DOHH2 (cell line): ENCODE data around the gene FUT4.

Experiments used
- H3F3A ChIP-seq: fragments of 200-600 bp; sonication (generic), shearing (Covaris generic); 2 replicates; pipeline ENCODE4 v1.6.0; 2016; ENCODE audit warnings: antibody characterized with exemption, mild to moderate bottlenecking; ENCODE audit not compliant: control insufficient read depth, insufficient read depth
- H3K27ac ChIP-seq: fragments of 200-600 bp; sonication (generic); 2 replicates; pipeline ENCODE4 v1.5.1; 2014; ENCODE audit warnings: low read depth, mild to moderate bottlenecking, low read length, moderate library complexity
- H3K27me3 ChIP-seq: fragments of 200-600 bp; sonication (generic); 2 replicates; pipeline ENCODE4 v1.6.1; 2014; ENCODE audit warnings: mild to moderate bottlenecking, low read length, mixed read lengths; ENCODE audit not compliant: control insufficient read depth
- H3K36me3 ChIP-seq: fragments of 200-600 bp; sonication (generic); 2 replicates; pipeline ENCODE4 v1.6.1; 2014; ENCODE audit warnings: mild to moderate bottlenecking, low read length, moderate library complexity, mixed read lengths; ENCODE audit not compliant: control insufficient read depth
- H3K4me1 ChIP-seq: fragments of 200-600 bp; sonication (generic); 2 replicates; pipeline ENCODE4 v1.6.1; 2014; ENCODE audit warnings: mild to moderate bottlenecking, low read length, mixed read lengths; ENCODE audit not compliant: control insufficient read depth
- H3K4me2 ChIP-seq: fragments of 200-600 bp; sonication (generic); 2 replicates; pipeline ENCODE4 v1.6.0; 2014; ENCODE audit warnings: mild to moderate bottlenecking, low read length, moderate library complexity
- H3K4me3 ChIP-seq: fragments of 200-600 bp; sonication (generic); 2 replicates; pipeline ENCODE4 v1.5.1; 2014; ENCODE audit warnings: mild to moderate bottlenecking, low read length, mixed read lengths
- H3K79me2 ChIP-seq: fragments of 200-600 bp; sonication (generic); 2 replicates; pipeline ENCODE4 v1.6.1; 2014; ENCODE audit warnings: mild to moderate bottlenecking, low read length, mixed read lengths; ENCODE audit not compliant: control insufficient read depth
- H3K9me2 ChIP-seq: fragments of 200-600 bp; sonication (generic); replicated peaks from 2 replicates; pipeline ENCODE4 v1.6.1; 2014; ENCODE audit warnings: mild to moderate bottlenecking, low read length, mixed read lengths; ENCODE audit not compliant: control insufficient read depth
- H3K9me3 ChIP-seq: fragments of 200-600 bp; sonication (generic); 2 replicates; pipeline ENCODE4 v1.6.1; 2014; ENCODE audit warnings: antibody characterized with exemption, low read length, mixed read lengths; ENCODE audit not compliant: control insufficient read depth, insufficient read depth
- H4K20me1 ChIP-seq: fragments of 200-600 bp; sonication (generic); 2 replicates; pipeline ENCODE4 v1.6.0; 2014; ENCODE audit warnings: low read depth, mild to moderate bottlenecking, antibody characterized with exemption, low read length, moderate library complexity; ENCODE audit not compliant: control insufficient read depth, insufficient read depth
- CTCF ChIP-seq: fragments of 200-600 bp; sonication (generic); IDR thresholded peaks from one replicate; pipeline ENCODE4 v1.5.1; 2014; ENCODE audit warnings: antibody characterized with exemption, mild to moderate bottlenecking, low read depth, low read length; ENCODE audit not compliant: poor library complexity, severe bottlenecking
- EZH2phosphoT487 ChIP-seq: fragments of 200-600 bp; sonication (generic); IDR thresholded peaks from 2 replicates; pipeline ENCODE4 v1.6.1; 2017; ENCODE audit warnings: borderline replicate concordance, mild to moderate bottlenecking, antibody characterized with exemption, low read length, moderate library complexity, mixed read lengths

The FUT4 gene

GRCh38 chr11:94557421-94557820, 13.7 kb downstream of the FUT4 start:
- Histone ChIP-seq H3K4me2 (no peak overlapping the region), H3F3A (no peaks in the 10 kb centered on the region), H3K79me2 (no peaks in the 10 kb centered on the region), H4K20me1 (no peaks in the 10 kb centered on the region), H3K4me1 (peaks cover 13% of the 10 kb centered on the region), H3K36me3 (no peaks in the 10 kb centered on the region), H3K27me3 (no peaks in the 10 kb centered on the region), H3K4me3 (no peak overlapping the region), H3K27ac (no peak overlapping the region), H3K9me3 (no peaks in the 10 kb centered on the region), H3K9me2 (no peaks in the 10 kb centered on the region)
- TF ChIP-seq EZH2phosphoT487 (no peak), CTCF (no peak)

GRCh38 chr11:94557992-94558391, 14.3 kb downstream of the FUT4 start:
- H3K9me2 ChIP-seq: no peaks in the 10 kb centered on the region
- no peaks in the 10 kb centered on the region for H4K20me1 ChIP-seq
- TF ChIP-seq EZH2phosphoT487 (no peak), CTCF (no peak)
- H3F3A ChIP-seq: no peaks in the 10 kb centered on the region
- no peaks in the 10 kb centered on the region for H3K27me3 ChIP-seq
- H3K4me2 ChIP-seq: 0 out of 2 replicates have a peak overlapping the region, but pooled peaks have one; percentile 4
- peaks cover 13% of the 10 kb centered on the region for H3K4me1 ChIP-seq
- H3K36me3 ChIP-seq: no peaks in the 10 kb centered on the region
- no peak overlapping the region for H3K27ac ChIP-seq
- no peaks in the 10 kb centered on the region for H3K79me2 ChIP-seq
- H3K9me3 ChIP-seq: no peaks in the 10 kb centered on the region
- H3K4me3 ChIP-seq: no peak overlapping the region

- Histone ChIP-seq H3K4me2 (0 out of 2 replicates have a peak overlapping the region, but pooled peaks have one; percentile 4), H4K20me1 (no peaks in the 10 kb centered on the region), H3K36me3 (no peaks in the 10 kb centered on the region), H3K27ac (no peak overlapping the region), H3K4me1 (peaks cover 13% of the 10 kb centered on the region), H3K9me3 (no peaks in the 10 kb centered on the region), H3K79me2 (no peaks in the 10 kb centered on the region), H3F3A (no peaks in the 10 kb centered on the region), H3K4me3 (no peak overlapping the region), H3K9me2 (no peaks in the 10 kb centered on the region), H3K27me3 (no peaks in the 10 kb centered on the region)
- TF ChIP-seq CTCF (no peak), EZH2phosphoT487 (no peak)
These were observed 14.7 kb downstream of the FUT4 start for GRCh38 chr11:94558468-94558867.
